HUES48 (cell line): ENCODE results near the gene ADGRD2.

ENCODE experiments used
- H3K27ac ChIP-seq: one replicate; pipeline ENCODE4 v1.7.0; 2013; ENCODE audit warnings: low read depth, low read length, inconsistent platforms
- H3K27me3 ChIP-seq: 2 replicates; pipeline ENCODE4 v1.6.1; 2013; ENCODE audit warnings: mild to moderate bottlenecking, low read length; ENCODE audit not compliant: control insufficient read depth, insufficient read depth
- H3K36me3 ChIP-seq: 2 replicates; pipeline ENCODE4 v1.6.1; 2013; ENCODE audit warnings: low read length; ENCODE audit not compliant: control insufficient read depth, insufficient read depth
- H3K4me1 ChIP-seq: 2 replicates; pipeline ENCODE4 v1.6.1; 2013; ENCODE audit warnings: mild to moderate bottlenecking, low read length; ENCODE audit not compliant: control insufficient read depth, insufficient read depth
- H3K4me3 ChIP-seq: 2 replicates; pipeline ENCODE4 v1.5.1; 2013; ENCODE audit warnings: mild to moderate bottlenecking, low read depth, low read length
- H3K9ac ChIP-seq: 2 replicates; pipeline ENCODE4 v1.6.1; 2013; ENCODE audit warnings: mild to moderate bottlenecking, low read depth, low read length, moderate library complexity
- H3K9me3 ChIP-seq: 2 replicates; pipeline ENCODE4 v1.6.1; 2013; ENCODE audit warnings: low read length; ENCODE audit not compliant: control insufficient read depth, insufficient read depth

ADGRD2 gene

GRCh38 chr9:124457079-124457886 lies 7.0 kb downstream of the ADGRD2 start:
- Histone ChIP-seq H3K4me3 (no peak overlapping the region), H3K36me3 (no peaks in the 10 kb centered on the region), H3K4me1 (no peaks in the 10 kb centered on the region), H3K9ac (no peak overlapping the region), H3K9me3 (no peaks in the 10 kb centered on the region), H3K27me3 (peaks cover 16% of the 10 kb centered on the region), H3K27ac (no peak overlapping the region)

GRCh38 chr9:124457887-124458431 lies 7.7 kb downstream of the ADGRD2 start:
- H3K4me1 ChIP-seq: no peaks in the 10 kb centered on the region
- H3K27ac ChIP-seq: no peak overlapping the region
- peaks cover 9% of the 10 kb centered on the region for H3K27me3 ChIP-seq
- H3K4me3 ChIP-seq: no peak overlapping the region
- no peaks in the 10 kb centered on the region for H3K36me3 ChIP-seq
- H3K9ac ChIP-seq: no peak overlapping the region
- H3K9me3 ChIP-seq: no peaks in the 10 kb centered on the region

- H3K27me3 ChIP-seq: peaks cover 5% of the 10 kb centered on the region; the same call in 1 of the 2 replicates
- H3K9me3 ChIP-seq: no peaks in the 10 kb centered on the region
- no peak overlapping the region for H3K9ac ChIP-seq
- H3K27ac ChIP-seq: no peak overlapping the region
- no peaks in the 10 kb centered on the region for H3K36me3 ChIP-seq
- H3K4me3 ChIP-seq: no peak overlapping the region
- H3K4me1 ChIP-seq: no peaks in the 10 kb centered on the region
Observed at GRCh38 chr9:124458441-124458840, 8.2 kb downstream of the ADGRD2 start.

GRCh38 chr9:124462739-124463138 lies 12.5 kb downstream of the ADGRD2 start:
- no peak overlapping the region for H3K27ac ChIP-seq
- no peak overlapping the region for H3K4me3 ChIP-seq
- no peaks in the 10 kb centered on the region for H3K4me1 ChIP-seq
- no peak overlapping the region for H3K9ac ChIP-seq
- H3K36me3 ChIP-seq: no peaks in the 10 kb centered on the region
- no peaks in the 10 kb centered on the region; the same call in 1 of the 2 replicates for H3K27me3 ChIP-seq
- H3K9me3 ChIP-seq: no peaks in the 10 kb centered on the region

GRCh38 chr9:124465736-124466135 lies 15.5 kb downstream of the ADGRD2 start:
- no peaks in the 10 kb centered on the region for H3K9me3 ChIP-seq
- no peak overlapping the region for H3K27ac ChIP-seq
- H3K9ac ChIP-seq: no peak overlapping the region
- H3K4me3 ChIP-seq: no peak overlapping the region
- no peaks in the 10 kb centered on the region for H3K36me3 ChIP-seq
- H3K4me1 ChIP-seq: no peaks in the 10 kb centered on the region
- H3K27me3 ChIP-seq: no peaks in the 10 kb centered on the region; the same call in 1 of the 2 replicates

GRCh38 chr9:124467410-124468060 lies 17.3 kb downstream of the ADGRD2 start:
- no peak overlapping the region for H3K4me3 ChIP-seq
- H3K9me3 ChIP-seq: no peaks in the 10 kb centered on the region
- H3K36me3 ChIP-seq: no peaks in the 10 kb centered on the region
- H3K4me1 ChIP-seq: no peaks in the 10 kb centered on the region
- H3K27ac ChIP-seq: no peak overlapping the region
- no peak overlapping the region for H3K9ac ChIP-seq
- no peaks in the 10 kb centered on the region; the same call in 1 of the 2 replicates for H3K27me3 ChIP-seq

GRCh38 chr9:124468061-124468740 lies 17.9 kb downstream of the ADGRD2 start:
- no peak overlapping the region for H3K9ac ChIP-seq
- H3K4me3 ChIP-seq: no peak overlapping the region
- no peaks in the 10 kb centered on the region for H3K4me1 ChIP-seq
- H3K36me3 ChIP-seq: no peaks in the 10 kb centered on the region
- H3K9me3 ChIP-seq: no peaks in the 10 kb centered on the region
- no peaks in the 10 kb centered on the region; the same call in 1 of the 2 replicates for H3K27me3 ChIP-seq
- no peak overlapping the region for H3K27ac ChIP-seq

- H3K9me3 ChIP-seq: no peaks in the 10 kb centered on the region
- no peak overlapping the region for H3K27ac ChIP-seq
- H3K27me3 ChIP-seq: no peaks in the 10 kb centered on the region
- H3K4me1 ChIP-seq: no peaks in the 10 kb centered on the region
- no peak overlapping the region for H3K9ac ChIP-seq
- no peaks in the 10 kb centered on the region for H3K36me3 ChIP-seq
- H3K4me3 ChIP-seq: no peak overlapping the region
Observed at GRCh38 chr9:124469011-124469832, 19.0 kb downstream of the ADGRD2 start.

- Histone ChIP-seq H3K4me3 (no peak overlapping the region), H3K36me3 (no peaks in the 10 kb centered on the region), H3K27ac (no peak overlapping the region), H3K27me3 (no peaks in the 10 kb centered on the region), H3K9ac (no peak overlapping the region), H3K4me1 (no peaks in the 10 kb centered on the region; the same call in 1 of the 2 replicates), H3K9me3 (no peaks in the 10 kb centered on the region)
Observed at GRCh38 chr9:124470306-124470705, 20.1 kb downstream of the ADGRD2 start.

- Histone ChIP-seq H3K36me3 (no peaks in the 10 kb centered on the region), H3K4me3 (no peak overlapping the region), H3K27ac (no peak overlapping the region), H3K4me1 (no peaks in the 10 kb centered on the region; the same call in 1 of the 2 replicates), H3K27me3 (peaks cover 2% of the 10 kb centered on the region; the same call in 1 of the 2 replicates), H3K9me3 (no peaks in the 10 kb centered on the region), H3K9ac (no peak overlapping the region)
Observed at GRCh38 chr9:124470726-124471125, 20.5 kb downstream of the ADGRD2 start.
